Retinal pigment epithelial cell (primary cell): Measurements from ENCODE around the gene PTPRD.

Source experiments
- DNase-seq: peaks from one replicate; pipeline ENCODE4 v3.0.0-alpha.2; 2010; ENCODE audit warnings: low read depth
- H3K4me3 ChIP-seq: 2 replicates; pipeline ENCODE4 v1.5.1; 2011; ENCODE audit warnings: mild to moderate bottlenecking, low read length, control low read depth, moderate library complexity
- TF ChIP-seq, protein P1 (sequence below): conservative IDR thresholded peaks from 2 replicates; pipeline ENCODE4 v1.5.1; 2011; ENCODE audit warnings: low read depth, low read length, control low read depth, inconsistent platforms

The PTPRD gene

GRCh38 chr9:9410736-9411135 lies 1202.1 kb downstream of the PTPRD start:
- TF ChIP-seq, protein P1, sequence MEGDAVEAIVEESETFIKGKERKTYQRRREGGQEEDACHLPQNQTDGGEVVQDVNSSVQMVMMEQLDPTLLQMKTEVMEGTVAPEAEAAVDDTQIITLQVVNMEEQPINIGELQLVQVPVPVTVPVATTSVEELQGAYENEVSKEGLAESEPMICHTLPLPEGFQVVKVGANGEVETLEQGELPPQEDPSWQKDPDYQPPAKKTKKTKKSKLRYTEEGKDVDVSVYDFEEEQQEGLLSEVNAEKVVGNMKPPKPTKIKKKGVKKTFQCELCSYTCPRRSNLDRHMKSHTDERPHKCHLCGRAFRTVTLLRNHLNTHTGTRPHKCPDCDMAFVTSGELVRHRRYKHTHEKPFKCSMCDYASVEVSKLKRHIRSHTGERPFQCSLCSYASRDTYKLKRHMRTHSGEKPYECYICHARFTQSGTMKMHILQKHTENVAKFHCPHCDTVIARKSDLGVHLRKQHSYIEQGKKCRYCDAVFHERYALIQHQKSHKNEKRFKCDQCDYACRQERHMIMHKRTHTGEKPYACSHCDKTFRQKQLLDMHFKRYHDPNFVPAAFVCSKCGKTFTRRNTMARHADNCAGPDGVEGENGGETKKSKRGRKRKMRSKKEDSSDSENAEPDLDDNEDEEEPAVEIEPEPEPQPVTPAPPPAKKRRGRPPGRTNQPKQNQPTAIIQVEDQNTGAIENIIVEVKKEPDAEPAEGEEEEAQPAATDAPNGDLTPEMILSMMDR, result no peak

DNA sequence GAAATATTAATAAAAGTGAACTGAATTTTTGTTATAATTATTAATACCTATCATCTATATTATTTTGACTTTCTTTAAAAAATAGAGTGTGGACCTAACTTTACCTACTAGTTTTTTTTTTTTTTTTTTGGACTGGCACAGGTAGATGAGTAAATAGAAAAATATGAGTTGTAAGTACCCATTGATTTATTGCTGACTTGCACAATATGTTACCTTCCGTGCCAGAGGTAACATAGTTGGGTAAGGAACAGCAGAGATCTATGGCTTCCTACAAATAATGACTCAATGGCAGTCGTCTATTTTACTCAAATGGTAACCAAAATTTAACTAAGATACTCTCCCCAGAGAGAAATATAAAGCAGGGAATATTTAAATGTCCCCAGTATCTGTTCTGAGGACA lies 1212.8 kb downstream of the PTPRD start:
- no peak for DNase-seq
- H3K4me3 ChIP-seq, result no peak overlapping the region
- TF ChIP-seq, protein P1, result no peak

More at GRCh38 chr9:9410736-9411135, 1202.1 kb downstream of the PTPRD start:
- DNase-seq, result no peak
- no peak overlapping the region for H3K4me3 ChIP-seq

DNA sequence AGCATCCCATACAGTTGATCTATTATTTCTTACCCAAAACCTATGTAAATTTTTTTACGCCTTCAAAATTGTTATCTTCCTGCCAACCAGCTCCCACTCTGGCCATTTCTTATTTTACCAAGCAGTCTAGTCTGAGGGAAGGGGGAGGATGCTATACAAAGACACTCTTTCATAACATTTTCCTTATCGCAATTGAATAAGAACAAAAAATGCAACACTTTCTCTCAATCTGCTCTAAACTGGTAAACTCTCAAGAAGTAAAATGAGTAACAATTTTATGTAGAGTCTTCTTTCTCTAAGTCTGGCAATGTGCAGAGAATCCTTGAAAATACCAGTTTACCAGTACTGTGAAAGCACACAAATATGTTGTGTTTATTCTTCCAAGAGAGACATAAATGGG lies 1216.3 kb downstream of the PTPRD start:
- DNase-seq, result no peak
- TF ChIP-seq, protein P1, result no peak
- no peak overlapping the region for H3K4me3 ChIP-seq

GRCh38 chr9:9395539-9395938 lies 1217.3 kb downstream of the PTPRD start:
- no peak for DNase-seq
- no peak overlapping the region for H3K4me3 ChIP-seq
- TF ChIP-seq, protein P1, result no peak

- TF ChIP-seq, protein P1, result no peak
- H3K4me3 ChIP-seq, result no peak overlapping the region
- DNase-seq, result no peak
Measured at GRCh38 chr9:9392755-9393154, 1220.0 kb downstream of the PTPRD start.

- no peak overlapping the region for H3K4me3 ChIP-seq
Measured at GRCh38 chr9:9389904-9390303, 1222.9 kb downstream of the PTPRD start.

GRCh38 chr9:9387511-9388115 lies 1225.2 kb downstream of the PTPRD start:
- no peak for DNase-seq

More at GRCh38 chr9:9389904-9390303, 1222.9 kb downstream of the PTPRD start:
- DNase-seq, result no peak
- TF ChIP-seq, protein P1, result no peak

More at GRCh38 chr9:9387511-9388115, 1225.2 kb downstream of the PTPRD start:
- H3K4me3 ChIP-seq, result no peak overlapping the region
- TF ChIP-seq, protein P1, result no peak
